GM23248 (cell line): Measurements from ENCODE around the gene GMPPA. TPM values are rescaled to one million over a fixed set of nuclear protein-coding genes. Genes with fewer than 3 reads are reported as not detected.

Source experiments
- DNase-seq: peaks from one replicate; pipeline ENCODE4 v3.0.0-alpha.2; 2015
- H2AFZ ChIP-seq: fragments of 200-600 bp; sonication (generic); 2 replicates; pipeline ENCODE4 v1.6.1; 2016; ENCODE audit warnings: antibody characterized with exemption
- H3F3A ChIP-seq: fragments of 200-600 bp; sonication (generic); 2 replicates; pipeline ENCODE4 v1.6.1; 2016; ENCODE audit warnings: mild to moderate bottlenecking, antibody characterized with exemption, mixed run types; ENCODE audit not compliant: insufficient read depth
- H3K27ac ChIP-seq: fragments of 200-600 bp; sonication (generic); 2 replicates; pipeline ENCODE4 v1.5.1; 2016; ENCODE audit warnings: mild to moderate bottlenecking
- H3K27me3 ChIP-seq: fragments of 200-600 bp; sonication (generic); replicated peaks from 2 replicates; pipeline ENCODE4 v1.6.1; 2016; ENCODE audit warnings: mild to moderate bottlenecking; ENCODE audit not compliant: insufficient read depth
- H3K36me3 ChIP-seq: fragments of 200-600 bp; sonication (generic); 2 replicates; pipeline ENCODE4 v1.6.1; 2016; ENCODE audit warnings: low read depth, mild to moderate bottlenecking
- H3K4me1 ChIP-seq: fragments of 200-600 bp; sonication (generic); 2 replicates; pipeline ENCODE4 v1.6.1; 2016; ENCODE audit warnings: mild to moderate bottlenecking; ENCODE audit not compliant: insufficient read depth
- H3K4me2 ChIP-seq: fragments of 200-600 bp; sonication (generic); one replicate; pipeline ENCODE4 v1.6.1; 2016; ENCODE audit warnings: mild to moderate bottlenecking; ENCODE audit not compliant: unreplicated experiment
- H3K4me3 ChIP-seq: fragments of 200-600 bp; sonication (generic); 2 replicates; pipeline ENCODE4 v1.5.1; 2016; ENCODE audit warnings: mild to moderate bottlenecking
- H3K79me2 ChIP-seq: fragments of 200-600 bp; sonication (generic); 2 replicates; pipeline ENCODE4 v1.6.1; 2016; ENCODE audit warnings: mild to moderate bottlenecking; ENCODE audit not compliant: insufficient read depth
- H3K9ac ChIP-seq: fragments of 200-600 bp; sonication (generic); 2 replicates; pipeline ENCODE4 v1.6.1; 2016; ENCODE audit warnings: mild to moderate bottlenecking
- H3K9me2 ChIP-seq: fragments of 200-600 bp; sonication (generic); 2 replicates; pipeline ENCODE4 v1.6.1; 2016; ENCODE audit warnings: mixed run types, mild to moderate bottlenecking, moderate library complexity; ENCODE audit not compliant: insufficient read depth
- H3K9me3 ChIP-seq: fragments of 200-600 bp; sonication (generic); one replicate; pipeline ENCODE4 v1.6.1; 2017; ENCODE audit warnings: low read depth
- H4K20me1 ChIP-seq: fragments of 200-600 bp; sonication (generic); 2 replicates; pipeline ENCODE4 v1.6.0; 2016; ENCODE audit not compliant: insufficient read depth
- EZH2 ChIP-seq: fragments of 200-600 bp; sonication (generic); IDR thresholded peaks from 2 replicates; pipeline ENCODE4 v1.6.1; 2018; ENCODE audit warnings: antibody characterized with exemption, mild to moderate bottlenecking; ENCODE audit not compliant: insufficient read depth, poor library complexity, severe bottlenecking
- EZH2phosphoT487 ChIP-seq: fragments of 200-600 bp; sonication (generic); IDR thresholded peaks from 2 replicates; pipeline ENCODE4 v1.6.1; 2018; ENCODE audit warnings: antibody characterized with exemption, moderate library complexity, mild to moderate bottlenecking, low read depth; ENCODE audit not compliant: insufficient read depth
- WGBS, 2 experiments: methylation state at CpG; one replicate each; pipeline ENCODE4 v1.1.6; 2015 to 2017; ENCODE audit warnings: low lambda C conversion rate in 2 of 2, low coverage in 1 of 2; ENCODE audit errors: missing lambda C conversion rate in 2 of 2; 5-methylcytosine and 5-hydroxymethylcytosine counted together
- in situ Hi-C: fragments of 300-500 bp; cut with MboI; formaldehyde crosslinking; loops from 2 replicates; pipeline ENCODE4 v1.15.0; 2020
- polyA plus RNA-seq: library from polyadenylated mRNA; unstranded; fragments of >200 nt; fragmentation: Nextera tagmentation; extraction: Ambion mirVana; gene quantifications from 2 replicates; pipeline ENCODE4 v1.2.1, GENCODE V29; 2016
- total RNA-seq: library from RNA; depleted of rRNA; stranded (reverse); fragments of >200 nt; shearing (Covaris generic); gene quantifications from 2 replicates; pipeline ENCODE4 v1.2.3, GENCODE V29; 2014

The GMPPA gene
- total and polyA plus RNA-seq, 2 experiments from 2014 or later = 60.6 to 65.6 TPM

GRCh38 chr2:219541611-219542180, 43.0 kb downstream of the GMPPA start:
- TF ChIP-seq EZH2phosphoT487 (no peak), EZH2 (no peak)
- Histone ChIP-seq H2AFZ (no peak overlapping the region), H3K27me3 (no peaks in the 10 kb centered on the region), H3F3A (peaks cover 9% of the 10 kb centered on the region), H4K20me1 (no peaks in the 10 kb centered on the region), H3K36me3 (peaks cover 11% of the 10 kb centered on the region; the same call in 1 of the 2 replicates), H3K4me3 (0 out of 2 replicates have a peak overlapping the region, but pooled peaks have one; percentile 80), H3K4me2 (peak overlapping the region; percentile 85), H3K79me2 (peaks cover 35% of the 10 kb centered on the region), H3K4me1 (no peaks in the 10 kb centered on the region), H3K9ac (no peak overlapping the region), H3K27ac (no peak overlapping the region), H3K9me2 (no peaks in the 10 kb centered on the region), H3K9me3 (no peaks in the 10 kb centered on the region)
- DNase-seq = peak; percentile 37
- in situ Hi-C loops = no loop called here
- WGBS, 2 experiments = 67 to 72% methylated on average over 30 to 47 of the region's 48 CpGs

GRCh38 chr2:219542931-219543595, 44.4 kb downstream of the GMPPA start:
- H4K20me1 ChIP-seq = no peaks in the 10 kb centered on the region
- peak overlapping the region; percentile 76 for H3K27ac ChIP-seq
- peaks cover 35% of the 10 kb centered on the region for H3K79me2 ChIP-seq
- peak overlapping the region; percentile 83 for H3K9ac ChIP-seq
- peaks cover 9% of the 10 kb centered on the region for H3F3A ChIP-seq
- peaks cover 11% of the 10 kb centered on the region; the same call in 1 of the 2 replicates for H3K36me3 ChIP-seq
- TF ChIP-seq EZH2 = no peak
- no peak for TF ChIP-seq EZH2phosphoT487
- H3K27me3 ChIP-seq = no peaks in the 10 kb centered on the region
- H3K9me2 ChIP-seq = no peaks in the 10 kb centered on the region
- H3K9me3 ChIP-seq = no peaks in the 10 kb centered on the region
- in situ Hi-C loops = no loop called here
- 1% methylated on average over 45 to 54 of the region's 66 CpGs for WGBS, 2 experiments
- H3K4me3 ChIP-seq = peak overlapping the region; percentile 80
- peak overlapping the region; percentile 61 for H2AFZ ChIP-seq
- H3K4me2 ChIP-seq = peak overlapping the region; percentile 85
- peak; percentile 73 for DNase-seq
- no peaks in the 10 kb centered on the region for H3K4me1 ChIP-seq

- Histone ChIP-seq H3K9me3 (no peaks in the 10 kb centered on the region), H3K9ac (peak within 1 kb of the TSS; percentile 83), H3K27me3 (no peaks in the 10 kb centered on the region), H3F3A (peaks cover 9% of the 10 kb centered on the region), H3K79me2 (peaks cover 35% of the 10 kb centered on the region), H3K4me1 (no peaks in the 10 kb centered on the region), H3K4me3 (peak within 1 kb of the TSS; percentile 80), H3K27ac (peak within 1 kb of the TSS; percentile 76), H4K20me1 (no peaks in the 10 kb centered on the region), H3K9me2 (no peaks in the 10 kb centered on the region), H3K4me2 (peak within 1 kb of the TSS; percentile 85), H3K36me3 (peaks cover 11% of the 10 kb centered on the region; the same call in 1 of the 2 replicates), H2AFZ (peak within 1 kb of the TSS; percentile 76)
- peak; percentile 98 for DNase-seq
- in situ Hi-C loops = no loop called here
- TF ChIP-seq EZH2phosphoT487 (no peak), EZH2 (no peak)
- WGBS, 2 experiments = 1 to 4% methylated on average over 43 to 65 of the region's 75 CpGs
Measured at GRCh38 chr2:219543596-219544358, 45.1 kb downstream of the GMPPA start, which contains the start of the genes CHPF and TMEM198. CHPF (minus strand) TSS chr2:219543809; CDS start chr2:219543538, 271 bp downstream. TMEM198 (plus strand) TSS chr2:219544028; CDS start chr2:219544728, 700 bp downstream.

GRCh38 chr2:219544567-219544966, 45.9 kb downstream of the GMPPA start:
- no peaks in the 10 kb centered on the region for H3K27me3 ChIP-seq
- no peaks in the 10 kb centered on the region for H3K9me2 ChIP-seq
- in situ Hi-C loops = no loop called here
- peak overlapping the region; percentile 85 for H3K4me2 ChIP-seq
- H3K27ac ChIP-seq = no peak overlapping the region
- no peaks in the 10 kb centered on the region for H3K4me1 ChIP-seq
- no peak for TF ChIP-seq EZH2
- TF ChIP-seq EZH2phosphoT487 = no peak
- H2AFZ ChIP-seq = no peak overlapping the region
- no peak overlapping the region for H3K9ac ChIP-seq
- no peaks in the 10 kb centered on the region for H4K20me1 ChIP-seq
- peaks cover 9% of the 10 kb centered on the region for H3F3A ChIP-seq
- no peaks in the 10 kb centered on the region for H3K9me3 ChIP-seq
- WGBS, 2 experiments = 43 to 44% methylated on average over 9 of the region's 9 CpGs
- H3K4me3 ChIP-seq = peak overlapping the region; percentile 80
- peaks cover 30% of the 10 kb centered on the region for H3K79me2 ChIP-seq
- H3K36me3 ChIP-seq = peaks cover 11% of the 10 kb centered on the region; the same call in 1 of the 2 replicates
- no peak for DNase-seq
